PFSK-1 (cell line): ENCODE data around the gene GDF11.

Experiments used
- FOXP2 ChIP-seq: optimal IDR thresholded peaks from 2 replicates; pipeline ENCODE3; 2011; ENCODE audit warnings: borderline replicate concordance, control low read depth, inconsistent platforms; ENCODE audit not compliant: insufficient read depth; ENCODE audit errors: extremely low read length, extremely low read depth
- POLR2AphosphoS5 ChIP-seq: IDR thresholded peaks from 2 replicates; pipeline ENCODE4 v1.6.1; 2012; ENCODE audit warnings: low read depth, mild to moderate bottlenecking, control low read depth, low read length, moderate library complexity
- SIN3A ChIP-seq: IDR thresholded peaks from 2 replicates; pipeline ENCODE4 v1.6.1; 2012; ENCODE audit warnings: mild to moderate bottlenecking, low read length, moderate library complexity, borderline replicate concordance; ENCODE audit not compliant: insufficient read depth
- TAF1 ChIP-seq: IDR thresholded peaks from 2 replicates; pipeline ENCODE4 v1.6.1; 2012; ENCODE audit warnings: low read length, control low read depth, borderline replicate concordance; ENCODE audit not compliant: insufficient read depth
- TF ChIP-seq, protein P1 (sequence below), 2 experiments: IDR thresholded peaks; 2 replicates each; pipeline versions ENCODE4 v1.6.1 to v1.8.0; 2011 to 2012; ENCODE audit warnings: low read depth in 2 of 2, low read length in 2 of 2, control low read depth in 1 of 2, inconsistent platforms in 1 of 2, mild to moderate bottlenecking in 1 of 2, moderate library complexity in 1 of 2; ENCODE audit not compliant: insufficient read depth in 1 of 2

GDF11 gene

DNA sequence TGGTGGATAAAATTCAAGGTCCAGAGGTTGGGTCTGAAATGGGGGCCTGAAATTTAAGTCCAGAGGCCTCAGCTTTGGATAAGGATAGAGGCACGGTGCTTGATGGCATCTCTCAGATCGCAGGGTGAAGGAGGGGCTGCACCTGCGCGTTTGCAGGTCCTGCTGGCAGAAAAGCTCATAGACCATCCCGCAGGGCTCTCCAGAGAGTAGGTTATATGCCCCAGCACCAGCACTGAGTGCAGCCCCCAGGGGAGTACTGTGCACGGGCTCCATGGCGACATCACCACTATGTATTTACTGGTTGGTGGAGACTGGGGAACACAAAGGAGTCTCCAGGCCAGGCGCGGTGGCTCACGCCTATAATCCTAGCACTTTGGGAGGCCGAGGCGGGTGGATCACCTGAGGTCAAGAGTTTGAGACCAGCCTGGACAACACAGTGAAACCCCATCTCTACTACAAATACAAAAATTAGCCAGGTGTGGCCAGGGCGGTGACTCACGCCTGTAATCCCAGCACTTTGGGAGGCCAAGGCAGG is 9.8 kb upstream of the GDF11 start:
- TF ChIP-seq FOXP2 = no peak

DNA sequence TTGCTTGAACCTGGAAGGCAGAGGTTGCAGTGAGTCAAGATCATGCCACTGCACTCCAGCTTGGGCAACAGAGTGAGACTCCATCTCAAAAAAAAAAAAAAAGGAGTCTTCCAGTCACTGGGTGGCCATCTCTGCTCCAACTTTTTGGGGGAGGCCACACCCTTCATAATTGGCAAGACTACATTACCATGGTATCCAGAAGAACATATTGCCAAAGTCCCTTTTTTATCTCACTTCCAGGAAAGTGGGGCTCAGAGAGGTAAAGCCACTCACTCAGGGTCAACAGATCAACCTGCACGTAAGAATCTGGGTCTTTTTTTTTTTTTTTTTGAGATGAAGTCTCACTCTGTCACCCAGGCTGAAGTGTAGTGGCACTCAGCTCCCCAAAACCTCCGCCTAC is 9.1 kb upstream of the GDF11 start:
- TF ChIP-seq SIN3A (no peak), POLR2AphosphoS5 (no peak), TAF1 (no peak), FOXP2 (no peak)
- TF ChIP-seq, protein P1, sequence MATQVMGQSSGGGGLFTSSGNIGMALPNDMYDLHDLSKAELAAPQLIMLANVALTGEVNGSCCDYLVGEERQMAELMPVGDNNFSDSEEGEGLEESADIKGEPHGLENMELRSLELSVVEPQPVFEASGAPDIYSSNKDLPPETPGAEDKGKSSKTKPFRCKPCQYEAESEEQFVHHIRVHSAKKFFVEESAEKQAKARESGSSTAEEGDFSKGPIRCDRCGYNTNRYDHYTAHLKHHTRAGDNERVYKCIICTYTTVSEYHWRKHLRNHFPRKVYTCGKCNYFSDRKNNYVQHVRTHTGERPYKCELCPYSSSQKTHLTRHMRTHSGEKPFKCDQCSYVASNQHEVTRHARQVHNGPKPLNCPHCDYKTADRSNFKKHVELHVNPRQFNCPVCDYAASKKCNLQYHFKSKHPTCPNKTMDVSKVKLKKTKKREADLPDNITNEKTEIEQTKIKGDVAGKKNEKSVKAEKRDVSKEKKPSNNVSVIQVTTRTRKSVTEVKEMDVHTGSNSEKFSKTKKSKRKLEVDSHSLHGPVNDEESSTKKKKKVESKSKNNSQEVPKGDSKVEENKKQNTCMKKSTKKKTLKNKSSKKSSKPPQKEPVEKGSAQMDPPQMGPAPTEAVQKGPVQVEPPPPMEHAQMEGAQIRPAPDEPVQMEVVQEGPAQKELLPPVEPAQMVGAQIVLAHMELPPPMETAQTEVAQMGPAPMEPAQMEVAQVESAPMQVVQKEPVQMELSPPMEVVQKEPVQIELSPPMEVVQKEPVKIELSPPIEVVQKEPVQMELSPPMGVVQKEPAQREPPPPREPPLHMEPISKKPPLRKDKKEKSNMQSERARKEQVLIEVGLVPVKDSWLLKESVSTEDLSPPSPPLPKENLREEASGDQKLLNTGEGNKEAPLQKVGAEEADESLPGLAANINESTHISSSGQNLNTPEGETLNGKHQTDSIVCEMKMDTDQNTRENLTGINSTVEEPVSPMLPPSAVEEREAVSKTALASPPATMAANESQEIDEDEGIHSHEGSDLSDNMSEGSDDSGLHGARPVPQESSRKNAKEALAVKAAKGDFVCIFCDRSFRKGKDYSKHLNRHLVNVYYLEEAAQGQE (IDR thresholded peaks at IDR 0.05; ENCODE audit: insufficient read depth in 1 of 2, low read depth in 2 of 2, low read length in 2 of 2) = no peak

GRCh38 chr12:55734595-55734994 is 8.3 kb upstream of the GDF11 start:
- TF ChIP-seq TAF1 (no peak), FOXP2 (no peak), POLR2AphosphoS5 (no peak), SIN3A (no peak)
- TF ChIP-seq, protein P1 (IDR thresholded peaks at IDR 0.05; ENCODE audit: insufficient read depth in 1 of 2, low read depth in 2 of 2, low read length in 2 of 2) = no peak

DNA sequence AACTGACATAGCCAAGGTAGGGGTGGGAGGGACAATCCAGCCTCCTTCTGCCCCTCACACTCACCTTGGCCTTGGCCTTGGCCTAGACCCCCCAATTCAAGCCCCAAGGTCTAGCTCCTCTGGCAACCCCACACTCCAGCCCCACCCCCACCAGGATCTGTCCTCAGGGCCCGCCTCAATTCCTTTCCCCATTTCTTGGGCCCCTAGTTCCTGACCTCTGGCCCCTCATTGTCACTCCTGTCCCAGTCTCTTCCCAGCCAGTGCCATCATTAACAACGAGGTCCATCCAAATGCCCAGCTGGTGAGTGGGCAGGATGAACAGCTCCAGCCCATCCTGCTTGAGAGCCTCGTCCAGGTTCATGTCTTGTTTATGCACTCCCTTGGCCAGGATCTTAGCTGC is 6.8 kb upstream of the GDF11 start:
- TF ChIP-seq POLR2AphosphoS5 (no peak), SIN3A (no peak), FOXP2 (no peak), TAF1 (no peak)
- TF ChIP-seq, protein P1 (IDR thresholded peaks at IDR 0.05; ENCODE audit: insufficient read depth in 1 of 2, low read depth in 2 of 2, low read length in 2 of 2) = no peak

- TF ChIP-seq POLR2AphosphoS5 (no peak), SIN3A (no peak), FOXP2 (no peak), TAF1 (no peak)
- TF ChIP-seq, protein P1 (IDR thresholded peaks at IDR 0.05; ENCODE audit: insufficient read depth in 1 of 2, low read depth in 2 of 2, low read length in 2 of 2) = no peak
Observed at GRCh38 chr12:55736780-55737580, 5.9 kb upstream of the GDF11 start.
